GM18507 (cell line): Measurements from ENCODE around the gene CROCC.
"Not testable (repeated sequence)": the region's sequence is repeated elsewhere in the genome, so short reads cannot be mapped to it uniquely, and the experiment has no call there.

Experiments
- DNase-seq: peaks from one replicate; pipeline ENCODE4 v3.0.0; 2011; ENCODE audit warnings: low read depth; ENCODE audit not compliant: insufficient read length; ENCODE audit errors: extremely low spot score
- FAIRE-seq: peaks from 2 replicates; lab custom pipeline; 2011; peaks lifted over from hg19 to GRCh38; lab: Jason Lieb, UNC

CROCC gene, protein sequence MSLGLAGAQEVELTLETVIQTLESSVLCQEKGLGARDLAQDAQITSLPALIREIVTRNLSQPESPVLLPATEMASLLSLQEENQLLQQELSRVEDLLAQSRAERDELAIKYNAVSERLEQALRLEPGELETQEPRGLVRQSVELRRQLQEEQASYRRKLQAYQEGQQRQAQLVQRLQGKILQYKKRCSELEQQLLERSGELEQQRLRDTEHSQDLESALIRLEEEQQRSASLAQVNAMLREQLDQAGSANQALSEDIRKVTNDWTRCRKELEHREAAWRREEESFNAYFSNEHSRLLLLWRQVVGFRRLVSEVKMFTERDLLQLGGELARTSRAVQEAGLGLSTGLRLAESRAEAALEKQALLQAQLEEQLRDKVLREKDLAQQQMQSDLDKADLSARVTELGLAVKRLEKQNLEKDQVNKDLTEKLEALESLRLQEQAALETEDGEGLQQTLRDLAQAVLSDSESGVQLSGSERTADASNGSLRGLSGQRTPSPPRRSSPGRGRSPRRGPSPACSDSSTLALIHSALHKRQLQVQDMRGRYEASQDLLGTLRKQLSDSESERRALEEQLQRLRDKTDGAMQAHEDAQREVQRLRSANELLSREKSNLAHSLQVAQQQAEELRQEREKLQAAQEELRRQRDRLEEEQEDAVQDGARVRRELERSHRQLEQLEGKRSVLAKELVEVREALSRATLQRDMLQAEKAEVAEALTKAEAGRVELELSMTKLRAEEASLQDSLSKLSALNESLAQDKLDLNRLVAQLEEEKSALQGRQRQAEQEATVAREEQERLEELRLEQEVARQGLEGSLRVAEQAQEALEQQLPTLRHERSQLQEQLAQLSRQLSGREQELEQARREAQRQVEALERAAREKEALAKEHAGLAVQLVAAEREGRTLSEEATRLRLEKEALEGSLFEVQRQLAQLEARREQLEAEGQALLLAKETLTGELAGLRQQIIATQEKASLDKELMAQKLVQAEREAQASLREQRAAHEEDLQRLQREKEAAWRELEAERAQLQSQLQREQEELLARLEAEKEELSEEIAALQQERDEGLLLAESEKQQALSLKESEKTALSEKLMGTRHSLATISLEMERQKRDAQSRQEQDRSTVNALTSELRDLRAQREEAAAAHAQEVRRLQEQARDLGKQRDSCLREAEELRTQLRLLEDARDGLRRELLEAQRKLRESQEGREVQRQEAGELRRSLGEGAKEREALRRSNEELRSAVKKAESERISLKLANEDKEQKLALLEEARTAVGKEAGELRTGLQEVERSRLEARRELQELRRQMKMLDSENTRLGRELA (N-terminal part only)

DNA sequence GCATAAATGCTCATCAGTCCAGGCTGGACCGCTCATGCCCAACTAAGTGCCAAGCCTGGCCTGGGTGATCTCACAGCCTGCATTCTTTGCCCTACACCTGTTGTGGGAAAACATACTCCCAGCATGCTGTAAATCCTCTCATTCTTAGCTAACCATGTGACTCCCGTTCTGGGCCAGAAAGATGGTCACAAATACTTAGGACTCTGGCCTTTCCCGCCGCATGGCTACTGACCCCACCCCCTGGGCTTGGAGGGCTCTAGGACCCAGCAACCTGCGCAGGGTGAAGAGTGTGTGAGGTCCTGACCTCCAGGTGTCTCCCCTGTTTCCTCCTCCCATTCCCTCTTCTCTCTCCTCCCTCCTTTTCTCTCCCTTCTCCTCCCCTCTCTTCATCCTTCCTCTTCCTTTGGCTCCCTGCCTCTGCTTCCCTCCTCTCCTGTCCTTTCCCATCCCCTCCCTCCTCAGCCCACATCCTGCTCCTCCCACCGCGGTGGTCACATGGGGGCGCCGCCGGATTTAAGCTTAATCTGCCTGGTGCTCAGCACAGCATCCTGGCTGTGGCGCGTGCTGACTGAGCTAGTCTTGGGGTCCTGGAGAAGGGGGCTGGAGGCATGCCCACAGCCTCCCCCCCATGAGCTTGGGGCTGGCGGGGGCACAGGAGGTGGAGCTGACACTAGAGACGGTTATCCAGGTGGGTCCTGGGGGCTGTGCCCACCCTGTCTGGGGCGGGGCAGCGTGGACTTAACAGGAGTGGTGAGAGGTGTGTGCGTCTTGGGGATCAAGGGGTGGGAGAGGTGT lies at the start of gene CROCC:
CROCC (plus strand) TSS at position 541 of the 795 bp plus-strand sequence; CDS start at position 629, 88 bp downstream.
- DNase-seq (no peak), FAIRE-seq (peak; percentile 36)

DNA sequence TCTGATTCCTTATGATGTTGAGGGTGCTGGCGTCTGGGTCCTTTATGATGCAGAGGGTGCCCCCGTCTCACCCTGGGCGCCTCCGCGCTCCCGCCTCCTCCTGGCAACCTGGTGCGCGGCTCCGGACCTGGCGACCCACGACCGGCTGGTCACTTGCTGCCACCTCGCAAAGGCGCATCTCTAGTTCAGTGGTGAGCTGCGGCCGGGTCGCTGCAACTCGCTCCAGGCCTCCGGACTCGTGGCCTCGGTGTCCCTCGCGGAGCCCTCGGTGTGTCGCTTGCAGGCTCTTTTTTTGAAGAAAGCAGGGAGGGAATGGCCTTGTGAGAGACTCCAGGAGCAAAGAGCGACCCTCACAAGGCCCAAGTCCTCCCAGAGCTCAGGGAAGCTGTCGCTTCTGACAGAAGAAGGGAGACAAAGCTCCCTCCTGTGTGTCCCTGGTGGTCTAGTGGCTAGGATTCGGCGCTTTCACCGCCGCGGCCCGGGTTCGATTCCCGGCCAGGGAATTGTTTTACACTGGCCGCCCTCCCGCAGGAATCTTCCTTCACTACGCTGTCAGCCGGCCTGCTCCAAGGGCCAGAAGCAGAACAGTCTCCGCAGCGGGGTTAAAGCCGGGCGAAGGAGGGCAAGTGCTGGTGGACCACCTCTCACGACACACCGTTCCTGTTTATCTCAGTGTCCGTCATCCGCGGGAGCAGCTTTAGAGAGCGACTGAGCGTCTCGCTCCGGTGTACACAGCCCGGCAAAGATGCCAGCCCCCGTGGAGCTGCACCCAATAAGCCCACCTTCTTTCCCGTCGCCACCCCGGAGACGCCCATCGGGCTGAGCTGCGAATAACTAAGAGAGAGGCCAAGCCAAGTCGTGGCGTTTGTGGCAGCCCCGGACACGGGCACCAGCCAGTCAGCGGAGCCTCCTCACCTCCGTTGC lies 49.3 kb upstream of the CROCC start:
- not testable (repeated sequence) for DNase-seq, FAIRE-seq

DNA sequence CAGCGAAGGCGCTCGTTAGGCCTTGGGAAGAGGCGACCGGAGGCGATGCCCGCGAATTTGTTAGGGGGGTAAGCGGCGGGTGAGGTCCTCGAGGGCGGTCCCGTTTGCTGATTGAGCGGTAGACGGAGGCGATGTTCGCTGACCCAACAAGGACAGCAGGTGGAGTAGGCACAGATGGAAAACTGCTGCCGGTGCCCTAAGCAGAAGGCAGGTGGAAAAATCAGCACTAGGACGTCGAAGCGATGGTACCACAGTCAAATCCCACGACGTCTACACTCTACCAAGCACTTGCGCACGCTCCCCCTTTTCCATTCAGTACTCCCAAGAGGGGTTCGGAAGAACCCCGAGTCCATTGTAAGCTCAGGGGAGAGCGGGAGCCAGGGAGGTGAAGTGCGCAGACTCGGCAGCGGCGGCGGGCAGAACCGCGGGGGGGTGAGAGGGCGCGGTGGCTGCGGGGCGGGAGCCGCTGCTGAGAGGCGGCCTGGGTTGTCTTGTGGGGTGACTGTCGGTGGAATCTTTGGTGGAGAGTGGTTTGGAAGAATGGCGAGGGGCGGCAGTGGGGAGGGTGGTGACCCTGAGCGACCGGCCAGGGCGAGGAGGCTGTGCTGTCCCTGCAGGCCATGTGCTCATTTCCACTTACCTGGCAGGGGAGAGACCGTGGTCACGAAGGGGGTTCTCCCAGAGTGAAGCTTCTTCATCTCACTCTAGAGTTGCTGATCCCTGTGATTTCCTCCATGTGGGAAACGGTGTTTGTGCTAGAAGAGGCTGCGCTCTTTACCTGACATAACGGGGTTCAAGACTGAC lies 48.5 kb upstream of the CROCC start:
- not testable (repeated sequence) for FAIRE-seq, DNase-seq

DNA sequence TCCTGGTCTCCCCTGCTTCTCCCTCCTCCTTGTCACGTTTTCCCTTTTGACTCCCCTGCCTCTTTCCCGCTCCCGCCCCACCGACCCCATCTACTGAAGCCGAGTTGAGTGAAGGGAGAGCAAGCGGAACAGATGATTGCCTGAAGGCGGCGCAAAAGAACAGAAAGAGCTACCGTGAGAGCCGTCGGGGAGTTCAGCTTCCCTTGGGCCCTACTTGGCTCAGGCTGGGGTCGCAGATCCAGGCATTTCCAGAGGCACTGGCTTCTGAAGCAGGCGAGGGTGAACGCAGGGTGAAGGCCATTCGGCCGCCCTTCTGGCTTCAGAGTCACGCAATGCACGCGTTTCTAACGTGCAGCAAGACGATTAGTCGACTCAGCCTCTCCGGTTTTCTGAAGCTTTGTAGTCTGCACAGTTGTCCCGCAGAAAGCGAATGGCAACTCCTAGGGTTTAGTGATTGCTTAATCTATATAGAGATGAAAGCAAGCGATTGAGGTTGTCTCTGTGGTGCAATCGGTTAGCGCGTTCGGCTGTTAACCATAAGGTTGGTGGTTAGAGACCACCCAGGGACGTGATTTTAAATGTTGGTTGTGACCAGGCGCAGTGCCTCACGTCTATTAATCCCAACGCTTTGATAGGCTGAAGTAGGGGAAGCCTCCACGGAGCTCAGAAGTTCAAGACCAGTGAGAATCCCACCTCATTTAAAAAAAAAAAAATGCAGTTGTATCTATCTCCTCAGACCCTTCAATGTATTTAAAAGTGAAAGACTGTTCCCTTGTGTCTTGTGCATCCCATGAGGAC lies 46.6 kb upstream of the CROCC start:
- not testable (repeated sequence) for DNase-seq, FAIRE-seq

DNA sequence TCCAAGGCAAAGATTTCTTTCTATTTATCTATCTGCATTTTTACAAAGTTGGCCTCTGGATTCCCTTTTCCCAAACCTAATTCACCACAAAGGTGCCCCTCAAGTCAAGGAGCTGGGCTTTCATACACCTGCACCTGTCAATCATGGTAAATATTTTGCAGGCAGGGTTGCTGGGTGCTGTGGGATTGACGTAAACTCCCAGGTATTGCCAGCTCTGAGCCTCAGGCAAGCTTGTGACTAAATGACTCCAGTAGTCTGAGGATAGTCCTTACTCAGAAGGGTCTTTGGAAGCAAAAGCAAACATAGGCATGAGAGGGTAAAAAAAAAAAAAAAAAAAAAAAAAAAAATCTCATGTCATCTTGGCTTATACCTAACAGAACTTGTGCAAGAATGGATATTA lies 40.0 kb upstream of the CROCC start:
- not testable (repeated sequence) for DNase-seq, FAIRE-seq

DNA sequence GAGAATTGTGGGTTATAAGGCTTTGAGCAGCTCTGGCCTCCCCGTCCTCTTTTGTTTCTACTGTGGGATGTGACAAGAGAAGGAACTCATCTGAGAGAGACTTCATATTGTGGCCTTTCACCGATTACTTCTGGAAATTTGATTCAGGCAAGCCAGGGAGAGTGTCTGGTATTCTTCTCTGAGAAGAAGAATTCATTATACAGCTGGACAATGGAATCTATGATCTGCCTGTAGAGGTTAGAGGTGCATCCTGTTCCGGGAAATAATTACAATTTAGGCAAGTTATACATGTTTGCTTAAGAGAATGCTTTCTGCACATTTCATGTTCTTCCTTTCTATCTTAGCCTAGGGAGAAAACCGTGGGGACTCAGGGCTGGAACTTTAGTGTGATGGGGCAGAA lies 38.7 kb upstream of the CROCC start:
- no peak for FAIRE-seq
- DNase-seq, result no peak

DNA sequence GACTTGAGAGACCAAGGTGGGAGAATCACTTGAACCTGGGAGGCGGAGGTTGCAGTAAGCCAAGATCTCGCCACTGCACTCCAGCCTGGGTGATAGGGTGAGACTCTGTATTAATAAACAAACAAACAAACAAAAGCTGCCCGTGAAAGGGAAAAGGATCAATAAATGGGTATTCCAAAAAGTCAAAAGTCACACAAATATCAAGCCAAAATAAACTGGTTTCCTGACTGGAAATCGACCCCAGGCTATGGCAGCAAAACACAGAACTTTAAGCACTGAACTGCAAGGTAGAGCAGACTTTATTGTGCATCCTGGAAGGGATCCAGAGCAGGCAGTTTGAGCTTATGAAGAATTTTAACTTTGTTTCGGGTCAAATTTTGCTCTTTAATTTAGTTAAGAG lies 37.2 kb upstream of the CROCC start:
- DNase-seq, FAIRE-seq: not testable (repeated sequence)

DNA sequence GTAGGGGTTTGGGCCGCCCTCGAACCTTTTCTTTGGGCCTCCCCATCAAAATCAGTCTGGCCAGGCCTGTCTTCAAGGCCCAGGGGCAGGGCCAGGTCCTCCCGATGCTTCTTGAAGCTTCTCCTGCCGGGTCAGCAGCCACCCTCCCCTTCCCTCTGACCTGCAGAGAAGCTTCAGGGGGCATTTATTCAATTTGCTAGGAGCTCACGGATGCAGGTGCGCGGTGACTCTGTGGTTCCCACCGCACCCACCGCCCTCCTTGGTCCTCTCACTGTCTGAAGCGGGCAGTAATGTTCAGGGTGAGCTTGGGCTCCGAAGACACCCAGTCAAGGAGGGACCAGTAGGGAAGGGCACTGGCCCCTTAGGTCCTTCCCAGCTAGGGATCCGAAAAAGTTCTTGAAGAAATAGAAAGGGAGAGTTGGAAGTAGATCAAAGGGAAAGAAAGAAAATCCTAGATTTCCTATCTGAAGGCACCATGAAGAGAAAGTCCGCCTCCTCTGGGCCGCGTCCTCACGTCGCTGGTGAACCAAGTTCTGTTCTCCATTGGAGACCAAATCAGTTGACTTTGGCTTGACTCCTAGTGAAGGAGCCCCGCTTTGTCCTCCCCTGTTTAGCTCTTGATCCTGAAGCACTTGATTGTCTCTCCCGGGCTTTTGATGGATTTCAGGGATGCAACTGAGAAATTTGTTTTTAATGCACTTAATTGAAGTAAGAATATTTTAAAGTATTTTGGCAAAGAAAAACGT lies 34.7 kb upstream of the CROCC start:
- FAIRE-seq, result no peak
- no peak for DNase-seq

DNA sequence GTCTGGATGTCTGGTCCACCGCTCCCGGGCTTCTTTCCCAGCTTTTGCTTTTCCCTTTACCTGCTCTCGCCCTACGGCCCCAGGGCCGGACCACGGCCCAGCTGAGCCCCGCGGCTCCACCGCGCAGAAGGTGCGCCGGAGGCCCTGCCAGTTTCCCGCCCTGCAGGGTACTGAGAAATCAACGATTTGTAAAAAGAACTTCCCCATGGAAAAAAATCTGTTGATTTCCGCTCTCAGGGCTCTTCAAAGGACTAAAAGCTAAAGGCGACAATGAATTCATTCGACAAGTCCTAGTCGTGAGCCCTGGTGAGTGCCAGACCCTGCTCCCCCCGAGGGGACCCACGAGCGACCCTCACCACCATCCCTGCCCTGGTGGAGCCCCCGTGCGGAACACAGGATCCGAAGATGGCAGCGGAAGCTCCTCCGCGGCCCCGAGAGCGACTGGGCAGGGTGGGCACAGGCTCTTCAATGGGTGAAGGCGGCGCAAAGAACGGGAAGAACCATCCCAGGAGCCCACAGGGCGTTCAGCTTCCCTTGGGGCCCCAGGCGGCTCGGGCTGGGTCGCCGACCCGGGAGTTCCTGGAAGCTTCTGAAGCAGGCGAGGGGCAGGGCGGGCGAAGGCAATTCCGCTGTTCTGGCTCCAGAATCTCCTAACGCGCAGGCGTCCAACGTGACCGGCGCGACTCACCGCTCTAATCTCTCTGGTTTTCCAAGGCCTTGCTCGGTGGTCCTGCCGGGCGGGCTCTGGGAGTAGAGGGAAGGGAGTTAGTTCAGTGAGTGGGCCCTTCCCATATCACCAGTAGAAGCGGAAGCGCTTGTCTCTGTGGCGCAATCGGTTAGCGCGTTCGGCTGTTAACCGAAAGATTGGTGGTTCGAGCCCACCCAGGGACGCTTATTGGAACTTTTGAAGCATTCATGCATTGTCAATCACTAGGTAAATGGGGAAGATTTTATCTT lies 32.6 kb upstream of the CROCC start:
- FAIRE-seq (no peak), DNase-seq (no peak)

DNA sequence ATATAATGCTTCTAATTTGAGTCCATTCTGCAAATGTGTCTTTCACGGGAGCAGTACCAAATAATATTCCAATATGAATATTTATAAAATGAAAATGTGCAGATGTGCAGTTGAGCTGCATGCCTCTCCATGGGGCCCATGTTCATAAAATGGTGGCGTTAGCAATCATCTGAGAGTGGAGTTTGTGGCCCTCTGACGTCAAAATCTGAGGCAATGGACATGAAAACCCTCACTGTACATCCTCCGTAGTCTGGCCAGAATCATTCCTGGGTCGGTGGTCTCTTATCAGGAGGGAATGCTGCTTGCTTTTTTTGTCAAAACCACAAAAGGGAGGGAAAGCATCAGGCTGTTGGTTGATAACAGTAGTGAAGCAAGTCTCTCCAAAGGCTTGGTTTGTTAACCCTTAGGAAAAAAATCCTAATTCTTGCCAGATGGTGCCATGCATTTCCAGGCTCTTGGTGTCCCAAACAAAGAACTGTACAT lies 31.2 kb upstream of the CROCC start:
- DNase-seq, FAIRE-seq: not testable (repeated sequence)

DNA sequence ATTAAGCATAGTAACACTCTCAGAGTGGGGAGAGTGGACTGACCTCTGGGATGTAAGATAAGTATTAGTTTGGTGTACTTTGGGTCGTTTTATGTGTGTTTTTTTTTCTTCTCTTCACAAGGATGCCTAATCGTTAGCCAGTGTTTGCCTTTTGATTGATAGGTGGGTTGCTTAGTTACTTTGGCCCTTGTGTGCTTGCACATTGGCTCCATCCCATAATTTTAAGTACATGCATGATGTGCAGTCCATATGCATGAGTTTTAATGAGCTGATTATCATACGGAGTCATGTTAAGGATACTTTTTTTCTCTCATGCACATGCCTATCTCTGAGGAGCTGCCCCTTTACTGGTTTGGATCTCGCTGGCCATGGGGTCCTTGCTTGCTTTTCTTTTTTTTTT lies 30.7 kb upstream of the CROCC start:
- DNase-seq, FAIRE-seq: not testable (repeated sequence)

DNA sequence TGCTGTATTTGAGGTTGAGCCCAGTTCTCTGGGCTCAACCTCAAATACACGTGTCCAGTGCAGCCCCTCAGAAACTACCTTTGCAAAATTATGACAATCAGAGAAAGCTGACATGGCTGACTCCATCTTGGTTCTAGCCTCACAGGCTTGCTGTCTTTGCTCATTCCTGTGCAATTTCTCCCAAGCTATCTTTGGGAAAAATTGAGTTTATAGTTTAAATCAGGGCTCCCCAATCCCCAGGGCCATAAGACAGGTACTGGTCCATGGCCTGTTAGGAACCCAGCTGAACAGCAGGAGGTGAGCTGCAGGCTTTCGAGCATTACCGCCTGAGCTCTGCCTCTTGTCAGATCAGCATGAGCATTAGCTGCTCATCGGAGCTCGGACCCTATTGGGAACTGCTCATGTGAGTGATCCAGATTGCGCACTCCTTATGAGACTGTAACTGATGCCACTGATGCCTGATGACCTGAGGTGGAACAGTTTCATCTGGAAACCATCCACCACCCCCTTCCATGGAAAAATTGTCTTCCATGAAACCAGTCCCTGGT lies 28.7 kb upstream of the CROCC start:
- not testable (repeated sequence) for FAIRE-seq, DNase-seq

DNA sequence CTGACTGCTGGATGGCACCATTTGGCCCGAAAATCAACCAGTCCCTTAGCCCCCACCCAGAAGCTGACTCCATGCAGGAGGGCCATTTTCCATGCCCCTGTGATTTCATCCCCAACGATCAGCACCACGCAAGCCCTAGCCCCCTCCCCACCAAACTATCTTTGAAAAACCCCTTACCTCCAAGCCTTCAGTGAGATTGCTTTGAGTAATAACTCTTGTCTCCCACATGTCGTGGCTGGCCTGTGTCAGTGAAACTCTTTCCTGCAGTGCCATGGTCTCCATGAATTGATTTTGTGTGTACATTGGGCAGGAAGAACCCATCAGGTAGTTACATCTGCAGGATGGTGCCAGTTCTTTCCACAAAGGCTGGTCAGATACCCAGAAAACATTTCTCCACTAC lies 27.9 kb upstream of the CROCC start:
- not testable (repeated sequence) for FAIRE-seq

DNA sequence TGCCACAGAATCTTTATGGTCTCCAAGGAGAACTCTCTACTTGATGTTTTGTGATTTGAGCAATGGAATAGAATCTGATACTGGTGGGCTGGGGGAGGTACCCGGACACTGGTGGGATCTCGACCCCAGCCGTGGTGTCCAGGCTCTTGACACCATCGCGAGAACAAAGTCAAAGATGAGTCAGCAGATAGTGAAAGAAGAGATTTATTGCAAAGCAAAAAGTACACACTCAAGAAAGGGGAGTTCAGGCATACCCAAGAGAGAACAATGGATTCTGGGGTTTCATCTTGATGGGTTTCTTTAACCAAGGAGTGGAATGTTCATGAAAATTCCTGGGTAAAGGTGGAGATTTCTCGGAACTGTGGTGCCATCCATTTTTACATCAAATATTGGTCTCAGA lies 27.4 kb upstream of the CROCC start:
- DNase-seq, FAIRE-seq: not testable (repeated sequence)

More for the DNA sequence above, 27.9 kb upstream of the CROCC start:
- DNase-seq, result not testable (repeated sequence)
